GM12878 (cell line): Measurements from ENCODE around the gene ANAPC2. TPM values are rescaled to one million over a fixed set of nuclear protein-coding genes. Genes with fewer than 3 reads are reported as not detected.

ENCODE experiments used
- ATAC-seq: fragments of 200-7000 bp; cut with Tn5 transposase; 3 replicates; pipeline ENCODE4 v1.9.1; 2020; ENCODE audit warnings: mild to moderate bottlenecking, moderate library complexity
- BruUV-seq: library from RNA; stranded (reverse); fragments of 400-500 nt; replicated peaks from 2 replicates; lab custom pipeline; 2021; lab: Mats Ljungman, UMichigan
- CTCF ChIA-PET: fragments of 300-600 bp; sonication (Branson Sonifier 250); formaldehyde crosslinking; extraction: SDS; loops from one replicate; lab custom pipeline; 2021; ENCODE audit warnings: inconsistent platforms; lab: Yijun Ruan, JAX
- POLR2A ChIA-PET: fragments of 350-600 bp; formaldehyde crosslinking; extraction: SDS; loops from one replicate; lab custom pipeline; 2021; ENCODE audit warnings: inconsistent platforms; lab: Charles Lee
- RAD21 ChIA-PET: fragments of 300-600 bp; sonication (Branson Sonifier 250); formaldehyde crosslinking; loops from one replicate; lab custom pipeline; 2023; ENCODE audit warnings: antibody characterized with exemption; ENCODE audit not compliant: unreplicated experiment; lab: Charles Lee
- SMC1A ChIA-PET: fragments of 300-600 bp; sonication (Branson Sonifier 250); formaldehyde crosslinking; loops from one replicate; lab custom pipeline; 2023; ENCODE audit not compliant: unreplicated experiment, uncharacterized antibody; lab: Charles Lee
- DNase-seq: peaks from one replicate; pipeline ENCODE4 v3.0.0-alpha.2; 2011; ENCODE audit warnings: low read depth, low spot score
- FAIRE-seq: peaks from 3 replicates; lab custom pipeline; 2011; peaks lifted over from hg19 to GRCh38; lab: Jason Lieb, UNC
- H2AFZ ChIP-seq: 2 replicates; pipeline ENCODE4 v1.6.0; 2011; ENCODE audit warnings: low read depth, low read length, control low read depth; ENCODE audit not compliant: control insufficient read depth
- H3K27ac ChIP-seq: 2 replicates; pipeline ENCODE4 v1.5.1; 2011; ENCODE audit warnings: control low read depth; ENCODE audit not compliant: control insufficient read depth, insufficient read depth
- H3K27me3 ChIP-seq, 2 experiments: replicated peaks in 1 of 2; 2 replicates each; pipeline versions ENCODE4 v1.6.0 to v1.6.1; 2011; ENCODE audit warnings: low read length in 1 of 2; ENCODE audit not compliant: control insufficient read depth in 2 of 2, insufficient read depth in 2 of 2
- H3K36me3 ChIP-seq, 2 experiments: 2 replicates each; pipeline ENCODE4 v1.5.1; 2011; ENCODE audit warnings: low read length in 1 of 2; ENCODE audit not compliant: control insufficient read depth in 2 of 2, insufficient read depth in 2 of 2
- H3K4me1 ChIP-seq: 2 replicates; pipeline ENCODE4 v1.6.1; 2011; ENCODE audit warnings: mild to moderate bottlenecking, low read length, moderate library complexity, mixed read lengths; ENCODE audit not compliant: control insufficient read depth, insufficient read depth
- H3K4me2 ChIP-seq: 2 replicates; pipeline ENCODE4 v1.6.0; 2011; ENCODE audit warnings: control low read depth; ENCODE audit not compliant: control insufficient read depth, insufficient read depth
- H3K4me3 ChIP-seq: fragments of 200-600 bp; sonication (generic); 2 replicates; pipeline ENCODE4 v1.5.1; 2016
- H3K79me2 ChIP-seq: 2 replicates; pipeline ENCODE4 v1.6.0; 2011; ENCODE audit warnings: low read length; ENCODE audit not compliant: control insufficient read depth, insufficient read depth
- H3K9ac ChIP-seq: 2 replicates; pipeline ENCODE4 v1.8.0; 2011; ENCODE audit warnings: low read length, control low read depth, mixed read lengths; ENCODE audit not compliant: control insufficient read depth, insufficient read depth
- H3K9me3 ChIP-seq: replicated peaks from 3 replicates; pipeline ENCODE4 v1.5.1; 2011; ENCODE audit warnings: mild to moderate bottlenecking, low read length; ENCODE audit not compliant: control insufficient read depth, insufficient read depth
- H4K20me1 ChIP-seq: 2 replicates; pipeline ENCODE4 v1.6.0; 2011; ENCODE audit not compliant: control insufficient read depth, insufficient read depth
- CEBPB ChIP-seq, 2 experiments: fragments of 150-350 bp in 1 of 2; IDR thresholded peaks; 2 replicates each; pipeline ENCODE4 v1.6.1; 2012 to 2014; ENCODE audit warnings: low read depth in 2 of 2, low read length in 2 of 2, borderline replicate concordance in 1 of 2, inconsistent platforms in 1 of 2
- CHD1 ChIP-seq: IDR thresholded peaks from 2 replicates; pipeline ENCODE4 v1.6.1; 2012; ENCODE audit warnings: low read depth, low read length, improper control_type of control experiment
- CREB1 ChIP-seq: IDR thresholded peaks from 2 replicates; pipeline ENCODE4 v1.6.1; 2012; ENCODE audit warnings: low read depth, mild to moderate bottlenecking, inconsistent platforms
- CUX1 ChIP-seq: IDR thresholded peaks from 2 replicates; pipeline ENCODE4 v1.6.1; 2012; ENCODE audit warnings: improper control_type of control experiment, low read depth, low read length; ENCODE audit not compliant: insufficient replicate concordance
- GABPA ChIP-seq: IDR thresholded peaks from 2 replicates; pipeline ENCODE4 v1.6.1; 2014; ENCODE audit warnings: antibody characterized with exemption, low read depth, mild to moderate bottlenecking, inconsistent platforms
- HDGF ChIP-seq: fragments of 450-650 bp; IDR thresholded peaks from 2 replicates; pipeline ENCODE4 v1.6.1; 2016; ENCODE audit warnings: antibody characterized with exemption
- NR2F1 ChIP-seq: fragments of 450-650 bp; conservative IDR thresholded peaks from 2 replicates; pipeline ENCODE4 v1.6.1; 2017; ENCODE audit warnings: mild to moderate bottlenecking
- SIN3A ChIP-seq: IDR thresholded peaks from 2 replicates; pipeline ENCODE4 v1.6.1; 2012; ENCODE audit warnings: low read depth, low read length, improper control_type of control experiment
- SMC3 ChIP-seq: IDR thresholded peaks from 2 replicates; pipeline ENCODE4 v1.6.1; 2011; ENCODE audit warnings: low read length, improper control_type of control experiment, borderline replicate concordance
- ZZZ3 ChIP-seq: IDR thresholded peaks from 2 replicates; pipeline ENCODE4 v1.6.1; 2011; ENCODE audit warnings: low read depth; ENCODE audit not compliant: control insufficient read depth, insufficient read length
- WGBS: methylation state at CpG from one replicate; pipeline ENCODE4 v1.1.6; 2016; ENCODE audit warnings: low lambda C conversion rate; ENCODE audit not compliant: insufficient replicate concordance, insufficient coverage; ENCODE audit errors: missing lambda C conversion rate; 5-methylcytosine and 5-hydroxymethylcytosine counted together
- in situ Hi-C: fragments of 300-500 bp; cut with MboI; formaldehyde crosslinking; loops from 9 replicates; pipeline ENCODE4 v1.14.3; 2018; ENCODE audit warnings: mixed read lengths
- intact Hi-C: fragments of 100-400 bp; cut with micrococcal nuclease; formaldehyde crosslinking; loops from one replicate; pipeline ENCODE4 v1.14.2; 2022; ENCODE audit not compliant: unreplicated experiment
- polyA plus RNA-seq, 11 experiments: library from polyadenylated mRNA; depleted of rRNA in 4 of 11; unstranded in 6 of 11; stranded (reverse) in 5 of 11; fragments of >200 nt; fragmentation: Nextera tagmentation in 4 of 11; fragmentation: Illumina TruSeq in 1 of 11; extraction: Ambion mirVana in 4 of 11; extraction: Trizol in 1 of 11; gene quantifications; 1 replicate in 1 of 11; 2 replicates in 10 of 11; pipeline versions ENCODE4 v1.2.1 to v1.2.3, GENCODE V29; 2011 to 2016; ENCODE audit warnings: inconsistent platforms in 2 of 11, missing spikeins in 2 of 11, low read depth in 1 of 11
- total RNA-seq, 4 experiments: library from RNA; depleted of rRNA in 3 of 4; stranded (reverse); fragments of >200 nt in 3 of 4; fragmentation: Illumina TruSeq in 1 of 4; extraction: Trizol in 1 of 4; gene quantifications; 2 replicates each; pipeline versions ENCODE4 v1.2.1 to v1.2.3, GENCODE V29; 2013 to 2021
- TF ChIP-seq, protein P1 (sequence below): fragments of 450-650 bp; IDR thresholded peaks from 2 replicates; pipeline ENCODE4 v1.6.1; 2017; ENCODE audit warnings: mild to moderate bottlenecking, moderate library complexity

Gene ANAPC2
- total and polyA plus RNA-seq, 10 of the 15 experiments (the other 5 are each of a cell fraction or from before 2014, with no cell fraction given), result 0.03 to 65.2 (median 20.5) TPM

DNA sequence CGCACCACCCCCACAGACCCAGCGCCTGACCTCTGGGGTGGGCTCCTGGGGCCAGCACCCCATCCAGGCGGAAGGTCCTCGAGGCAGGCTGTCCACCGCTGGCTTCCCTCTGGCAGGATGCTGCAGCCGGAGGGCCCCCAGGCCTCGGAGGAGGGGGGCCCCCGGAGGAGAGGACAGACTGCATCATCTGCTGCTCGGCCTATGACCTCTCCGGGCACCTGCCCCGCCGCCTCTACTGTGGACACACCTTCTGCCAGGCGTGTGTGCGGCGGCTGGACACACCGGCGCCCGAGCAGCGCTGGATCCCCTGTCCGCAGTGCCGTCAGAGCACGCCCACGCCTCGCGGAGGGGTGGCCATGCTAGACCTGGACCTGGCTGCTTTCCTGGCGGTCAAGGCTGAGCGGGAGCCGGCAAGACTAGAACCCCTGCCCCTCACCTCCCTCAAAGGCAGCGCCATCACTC is 40.2 kb upstream of the ANAPC2 start (continued):
- TF ChIP-seq SMC3, result no peak

GRCh38 chr9:137227853-137228505 is 39.6 kb upstream of the ANAPC2 start:
- ChIA-PET CTCF (interaction anchor here (0.6 to 6.4 kb wide), 20 partner anchors 11 to 277 kb away, joined by 3 to 52 read pairs (median 5); partner anchors contain the start of genes ANAPC2, LRRC26, SSNA1 and TUBB4B), SMC1A (interaction anchor here (0.6 to 3.3 kb wide), 5 partner anchors 101 to 181 kb away, joined by 3 to 11 read pairs (median 3); partner anchors contain the start of gene DPP7), RAD21 (interaction anchor here (0.6 to 1.9 kb wide), 9 partner anchors 30 to 181 kb away, joined by 3 to 10 read pairs (median 5); partner anchors contain the start of genes DPP7 and SSNA1)
- H2AFZ ChIP-seq, result no peak overlapping the region
- FAIRE-seq, result no peak
- WGBS, result 40% methylated on average over 14 of the region's 18 CpGs
- no peak overlapping the region for H3K27ac ChIP-seq
- H3K4me3 ChIP-seq, result no peak overlapping the region
- no peak overlapping the region for H3K4me2 ChIP-seq
- H4K20me1 ChIP-seq, result no peaks in the 10 kb centered on the region
- H3K9me3 ChIP-seq, result no peaks in the 10 kb centered on the region
- H3K9ac ChIP-seq, result no peak overlapping the region
- H3K36me3 ChIP-seq, result no peaks in the 10 kb centered on the region
- peaks cover 12% of the 10 kb centered on the region for H3K4me1 ChIP-seq
- TF ChIP-seq CHD1, result no peak
- TF ChIP-seq ZZZ3, result no peak
- no peak for TF ChIP-seq CUX1
- TF ChIP-seq CREB1, result no peak
- no peak for TF ChIP-seq CEBPB (IDR thresholded peaks at IDR 0.05; ENCODE audit: borderline replicate concordance in 1 of 2, low read depth in 2 of 2, low read length in 2 of 2)
- TF ChIP-seq NR2F1, result no peak
- TF ChIP-seq HDGF, result no peak
- no peak for TF ChIP-seq GABPA
- TF ChIP-seq SIN3A, result no peak
- TF ChIP-seq, protein P1, sequence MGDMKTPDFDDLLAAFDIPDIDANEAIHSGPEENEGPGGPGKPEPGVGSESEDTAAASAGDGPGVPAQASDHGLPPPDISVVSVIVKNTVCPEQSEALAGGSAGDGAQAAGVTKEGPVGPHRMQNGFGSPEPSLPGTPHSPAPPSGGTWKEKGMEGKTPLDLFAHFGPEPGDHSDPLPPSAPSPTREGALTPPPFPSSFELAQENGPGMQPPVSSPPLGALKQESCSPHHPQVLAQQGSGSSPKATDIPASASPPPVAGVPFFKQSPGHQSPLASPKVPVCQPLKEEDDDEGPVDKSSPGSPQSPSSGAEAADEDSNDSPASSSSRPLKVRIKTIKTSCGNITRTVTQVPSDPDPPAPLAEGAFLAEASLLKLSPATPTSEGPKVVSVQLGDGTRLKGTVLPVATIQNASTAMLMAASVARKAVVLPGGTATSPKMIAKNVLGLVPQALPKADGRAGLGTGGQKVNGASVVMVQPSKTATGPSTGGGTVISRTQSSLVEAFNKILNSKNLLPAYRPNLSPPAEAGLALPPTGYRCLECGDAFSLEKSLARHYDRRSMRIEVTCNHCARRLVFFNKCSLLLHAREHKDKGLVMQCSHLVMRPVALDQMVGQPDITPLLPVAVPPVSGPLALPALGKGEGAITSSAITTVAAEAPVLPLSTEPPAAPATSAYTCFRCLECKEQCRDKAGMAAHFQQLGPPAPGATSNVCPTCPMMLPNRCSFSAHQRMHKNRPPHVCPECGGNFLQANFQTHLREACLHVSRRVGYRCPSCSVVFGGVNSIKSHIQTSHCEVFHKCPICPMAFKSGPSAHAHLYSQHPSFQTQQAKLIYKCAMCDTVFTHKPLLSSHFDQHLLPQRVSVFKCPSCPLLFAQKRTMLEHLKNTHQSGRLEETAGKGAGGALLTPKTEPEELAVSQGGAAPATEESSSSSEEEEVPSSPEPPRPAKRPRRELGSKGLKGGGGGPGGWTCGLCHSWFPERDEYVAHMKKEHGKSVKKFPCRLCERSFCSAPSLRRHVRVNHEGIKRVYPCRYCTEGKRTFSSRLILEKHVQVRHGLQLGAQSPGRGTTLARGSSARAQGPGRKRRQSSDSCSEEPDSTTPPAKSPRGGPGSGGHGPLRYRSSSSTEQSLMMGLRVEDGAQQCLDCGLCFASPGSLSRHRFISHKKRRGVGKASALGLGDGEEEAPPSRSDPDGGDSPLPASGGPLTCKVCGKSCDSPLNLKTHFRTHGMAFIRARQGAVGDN, result no peak
- TF ChIP-seq, all 136 proteins: peak for 0
- Histone ChIP-seq H3K79me2 (no peaks in the 10 kb centered on the region), H3K27me3 (no peaks in the 10 kb centered on the region)
- ATAC-seq (no peak), DNase-seq (no peak)
- POLR2A ChIA-PET, result interaction anchor here (0.6 to 1.5 kb wide), 5 partner anchors 26 to 132 kb away, joined by 3 to 6 read pairs (median 4); no protein-coding TSS in a partner anchor
- intact Hi-C loops (loop anchor here (1.0 to 10.0 kb wide), 2 partner anchors 110 to 183 kb away; partner anchors contain the start of gene NPDC1), in situ Hi-C loops (loop anchor here (5.0 kb wide), 1 partner anchor 106 kb away; no protein-coding TSS in a partner anchor)
- BruUV-seq, result no TSS peak
